ENCODE data around the gene ZYX.
"Not testable (repeated sequence)": the region's sequence is repeated elsewhere in the genome, so short reads cannot be mapped to it uniquely, and the experiment has no call there.

Gene ZYX

GRCh38 chr7:143399642-143400041 is 18.5 kb downstream of the ZYX start:
- H3K4me3 ChIP-seq (ENCODE audit: low read depth, low read length), result no peak overlapping the region
- TF ChIP-seq CTCF (conservative IDR thresholded peaks at IDR 0.05; ENCODE audit: low read depth, low read length), result no peak
- no peak for DNase-seq (ENCODE audit: low read depth)

- no peak for TF ChIP-seq CTCF (conservative IDR thresholded peaks at IDR 0.05; ENCODE audit: low read depth, low read length)
- H3K4me3 ChIP-seq (ENCODE audit: low read depth, low read length), result no peak overlapping the region
- no peak for DNase-seq (ENCODE audit: low read depth)
These were observed 20.1 kb downstream of the ZYX start for GRCh38 chr7:143401265-143401664.

DNA sequence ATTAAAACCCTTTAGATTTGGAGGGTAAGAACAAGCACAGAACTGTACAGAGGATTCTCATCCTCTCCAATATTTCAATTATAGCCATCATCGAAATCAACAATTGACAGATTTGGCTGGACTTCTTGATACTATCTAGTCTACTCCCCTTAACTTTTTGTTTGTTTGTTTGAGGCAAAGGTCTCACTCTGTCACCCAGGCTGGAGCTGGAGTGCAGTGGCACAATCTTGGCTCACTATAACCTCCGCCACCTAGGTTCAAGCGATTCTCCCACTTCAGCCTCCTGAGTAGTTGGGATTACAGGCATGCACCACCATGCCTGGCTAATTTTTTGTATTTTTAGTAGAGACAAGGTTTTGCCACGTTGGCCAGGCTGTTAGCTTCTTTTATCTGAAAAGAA is 21.1 kb downstream of the ZYX start:
- not testable (repeated sequence) for H3K4me3 ChIP-seq (ENCODE audit: low read depth, low read length); DNase-seq (ENCODE audit: low read depth)

DNA sequence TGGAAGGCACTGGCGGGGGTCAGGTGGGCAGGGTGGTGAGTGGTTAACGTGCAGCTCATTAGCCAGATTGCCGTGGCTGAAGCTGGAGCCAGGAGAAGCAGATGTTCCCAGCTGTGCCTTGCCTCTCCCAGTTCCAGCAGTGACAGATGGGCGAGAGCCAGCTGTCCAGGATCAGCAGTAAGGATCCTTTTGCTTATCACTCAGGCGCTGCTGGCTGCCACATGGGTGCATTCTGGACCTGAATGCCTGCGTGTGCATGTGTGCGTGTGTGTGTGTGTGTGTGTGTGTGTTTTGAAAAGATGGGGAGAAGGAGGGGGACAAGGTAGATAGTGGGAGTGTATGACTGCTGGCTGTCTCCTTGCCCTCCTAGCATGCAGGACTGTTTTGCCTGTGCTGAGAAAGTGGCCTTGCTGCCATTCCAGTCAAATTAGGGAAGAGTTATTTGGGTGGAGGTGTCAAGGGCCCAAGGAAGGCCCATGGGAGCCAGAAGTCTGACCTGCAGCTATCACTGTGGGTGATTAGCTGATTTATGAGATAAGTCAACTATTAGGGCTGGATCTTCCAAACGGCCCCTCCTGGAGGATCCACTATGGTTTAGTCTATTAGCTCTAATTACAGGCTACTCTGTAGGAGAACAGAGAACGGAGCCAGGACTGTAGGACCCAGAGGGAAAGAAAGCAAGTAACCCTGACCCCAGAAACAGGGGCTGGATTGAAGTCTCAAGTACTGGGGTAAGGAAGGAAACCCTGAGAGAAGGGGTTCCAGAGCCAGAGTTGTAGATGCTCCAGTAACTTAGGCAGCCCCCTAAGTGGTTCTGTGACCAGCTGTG is 24.2 kb downstream of the ZYX start:
- TF ChIP-seq CTCF (conservative IDR thresholded peaks at IDR 0.05; ENCODE audit: low read depth, low read length), result no peak
- H3K4me3 ChIP-seq (ENCODE audit: low read depth, low read length), result no peak overlapping the region
- no peak for DNase-seq (ENCODE audit: low read depth)

- no peak for DNase-seq (ENCODE audit: low read depth)
- no peak for TF ChIP-seq CTCF (conservative IDR thresholded peaks at IDR 0.05; ENCODE audit: low read depth, low read length)
- H3K4me3 ChIP-seq (ENCODE audit: low read depth, low read length), result no peak overlapping the region
These were observed 24.8 kb downstream of the ZYX start for GRCh38 chr7:143406002-143406357.

DNA sequence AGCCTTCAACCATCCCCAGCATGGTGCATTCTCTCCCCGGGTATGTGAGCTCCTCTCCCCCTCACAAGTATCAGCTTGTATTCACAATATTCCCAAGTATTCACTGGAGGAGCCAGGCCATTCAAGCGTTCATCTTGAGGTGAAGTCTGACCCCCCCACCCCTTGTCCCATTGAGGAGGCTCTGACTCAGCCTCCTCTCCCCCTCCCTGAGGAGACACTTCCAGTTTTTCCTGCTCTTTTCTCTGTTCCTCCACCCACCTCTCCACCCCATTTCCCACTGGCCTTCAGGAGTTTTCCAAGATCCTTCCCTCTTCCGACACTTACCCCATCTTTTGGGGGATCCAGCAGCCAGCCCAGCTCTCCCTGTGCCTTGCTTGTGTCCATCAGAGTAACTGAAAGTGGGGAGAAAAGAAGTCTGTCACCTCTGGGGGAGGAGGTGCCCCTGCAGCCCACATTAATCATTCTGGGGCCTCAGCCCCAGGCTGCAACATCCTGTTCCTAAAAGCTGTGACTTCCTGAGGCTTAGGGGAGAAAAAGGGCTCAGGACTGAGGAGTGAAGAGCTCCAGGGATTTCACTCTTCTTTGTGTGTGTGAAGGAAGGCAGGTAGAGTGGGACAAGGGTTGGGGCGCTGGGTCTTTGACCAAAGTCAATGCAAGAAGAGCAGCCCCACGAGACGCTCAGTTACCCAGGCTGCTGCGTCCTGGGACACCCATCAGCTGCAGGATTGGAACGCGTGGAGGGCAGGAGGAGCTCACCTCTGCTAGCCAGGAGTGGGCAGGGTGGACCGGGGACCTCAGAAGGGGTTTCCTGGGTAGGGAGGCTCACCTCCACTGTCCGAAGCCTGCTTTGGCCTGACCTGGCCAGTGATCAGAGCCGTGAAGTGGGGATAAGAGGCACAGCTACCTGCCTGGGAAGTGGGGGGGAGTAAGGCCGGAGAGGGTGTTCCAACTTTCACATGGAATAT is 26.4 kb downstream of the ZYX start:
- TF ChIP-seq CTCF (conservative IDR thresholded peaks at IDR 0.05; ENCODE audit: low read depth, low read length), result no peak
- H3K4me3 ChIP-seq (ENCODE audit: low read depth, low read length), result no peak overlapping the region
- DNase-seq (ENCODE audit: low read depth), result no peak

DNA sequence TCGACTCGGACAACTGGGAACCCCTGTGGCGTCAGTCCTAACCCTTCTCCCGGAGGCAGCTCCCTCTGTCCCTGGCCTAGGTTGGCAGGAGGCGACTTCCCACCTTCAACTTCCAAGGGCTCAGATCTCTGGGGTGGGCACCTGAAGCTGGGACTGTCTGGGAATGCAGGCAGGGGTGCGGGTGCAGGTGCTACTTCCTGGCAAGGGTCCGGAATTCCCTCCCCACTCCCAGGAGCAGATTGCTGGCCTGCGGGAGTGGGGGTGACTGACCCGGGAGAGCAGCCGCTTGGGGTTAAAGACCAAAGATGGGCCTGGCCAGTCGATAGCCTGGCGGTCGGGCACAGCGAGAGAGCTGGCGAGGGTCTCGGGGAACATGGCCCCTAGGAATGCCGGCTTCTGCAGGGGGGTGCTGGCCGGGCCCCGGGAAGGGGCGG is 27.1 kb downstream of the ZYX start:
- no peak overlapping the region for H3K4me3 ChIP-seq (ENCODE audit: low read depth, low read length)
- TF ChIP-seq CTCF (conservative IDR thresholded peaks at IDR 0.05; ENCODE audit: low read depth, low read length), result no peak
- DNase-seq (ENCODE audit: low read depth), result no peak
